GM13977 (cell line): Measurements from ENCODE around the gene BCL2L1.
"Not testable (repeated sequence)": the region's sequence is repeated elsewhere in the genome, so short reads cannot be mapped to it uniquely, and the experiment has no call there.

Source experiments
- DNase-seq: peaks from one replicate; pipeline ENCODE4 v3.0.0; 2012; ENCODE audit warnings: low spot score
- in situ Hi-C: fragments of 300-500 bp; cut with MboI; formaldehyde crosslinking; loops from one replicate; pipeline ENCODE4 v1.12.0; 2022; ENCODE audit warnings: low sequenced_read_pairs, low pct_unique_long_range_greater_than_20kb, mixed read lengths, inconsistent platforms; ENCODE audit not compliant: unreplicated experiment
- TF ChIP-seq, protein P1 (sequence below): IDR thresholded peaks from 2 replicates; pipeline ENCODE4 v1.5.1; 2012; ENCODE audit warnings: mild to moderate bottlenecking, control low read depth; ENCODE audit not compliant: insufficient read depth; ENCODE audit errors: extremely low read depth, missing control alignments

Gene BCL2L1

DNA sequence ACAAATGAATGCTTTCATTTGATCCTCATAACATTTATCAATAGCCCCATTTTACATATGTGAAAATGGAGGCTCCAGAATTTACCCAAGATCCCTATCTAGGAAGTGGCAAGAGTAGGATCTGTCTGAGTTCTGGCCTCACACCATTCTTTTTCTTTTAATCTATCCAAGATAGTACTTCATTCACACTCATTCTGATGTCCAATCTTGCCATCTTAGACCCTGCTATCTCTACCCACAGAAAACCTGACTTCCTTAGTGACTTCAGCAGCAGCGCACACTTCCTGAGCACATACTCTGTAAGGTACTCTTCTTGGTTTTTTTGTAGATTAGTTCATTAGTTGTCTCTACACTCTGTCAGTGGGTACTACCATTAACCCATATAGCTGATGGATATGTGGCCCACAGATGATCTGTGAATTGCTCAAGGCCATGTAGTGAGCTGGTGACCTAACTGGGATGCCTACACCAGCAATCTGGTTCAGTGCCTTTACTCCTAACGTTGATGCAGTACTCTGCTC, 48.7 kb downstream of the BCL2L1 start:
- TF ChIP-seq, protein P1, sequence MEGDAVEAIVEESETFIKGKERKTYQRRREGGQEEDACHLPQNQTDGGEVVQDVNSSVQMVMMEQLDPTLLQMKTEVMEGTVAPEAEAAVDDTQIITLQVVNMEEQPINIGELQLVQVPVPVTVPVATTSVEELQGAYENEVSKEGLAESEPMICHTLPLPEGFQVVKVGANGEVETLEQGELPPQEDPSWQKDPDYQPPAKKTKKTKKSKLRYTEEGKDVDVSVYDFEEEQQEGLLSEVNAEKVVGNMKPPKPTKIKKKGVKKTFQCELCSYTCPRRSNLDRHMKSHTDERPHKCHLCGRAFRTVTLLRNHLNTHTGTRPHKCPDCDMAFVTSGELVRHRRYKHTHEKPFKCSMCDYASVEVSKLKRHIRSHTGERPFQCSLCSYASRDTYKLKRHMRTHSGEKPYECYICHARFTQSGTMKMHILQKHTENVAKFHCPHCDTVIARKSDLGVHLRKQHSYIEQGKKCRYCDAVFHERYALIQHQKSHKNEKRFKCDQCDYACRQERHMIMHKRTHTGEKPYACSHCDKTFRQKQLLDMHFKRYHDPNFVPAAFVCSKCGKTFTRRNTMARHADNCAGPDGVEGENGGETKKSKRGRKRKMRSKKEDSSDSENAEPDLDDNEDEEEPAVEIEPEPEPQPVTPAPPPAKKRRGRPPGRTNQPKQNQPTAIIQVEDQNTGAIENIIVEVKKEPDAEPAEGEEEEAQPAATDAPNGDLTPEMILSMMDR: no peak
- DNase-seq: no peak
- in situ Hi-C loops: no loop called here

DNA sequence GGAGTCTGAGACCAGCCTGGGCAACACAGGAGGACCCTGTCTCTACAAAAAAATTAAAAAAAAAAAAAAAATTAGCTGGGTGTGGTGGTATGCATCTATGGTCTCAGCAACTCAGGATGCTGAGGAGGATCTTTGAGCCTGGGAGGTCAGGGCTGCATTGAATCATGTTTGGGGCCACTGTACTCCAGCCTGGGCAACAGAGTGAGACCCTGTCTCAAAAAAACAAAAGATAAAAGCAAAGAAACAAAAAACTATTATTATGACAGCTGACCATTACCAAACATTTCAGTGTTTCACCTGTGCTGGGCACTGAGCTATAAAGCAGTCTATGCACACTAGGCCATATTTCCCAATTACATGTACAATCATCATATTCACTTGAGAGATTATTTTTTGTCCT, 49.2 kb downstream of the BCL2L1 start:
- TF ChIP-seq, protein P1: no peak
- in situ Hi-C loops: no loop called here
- no peak for DNase-seq

DNA sequence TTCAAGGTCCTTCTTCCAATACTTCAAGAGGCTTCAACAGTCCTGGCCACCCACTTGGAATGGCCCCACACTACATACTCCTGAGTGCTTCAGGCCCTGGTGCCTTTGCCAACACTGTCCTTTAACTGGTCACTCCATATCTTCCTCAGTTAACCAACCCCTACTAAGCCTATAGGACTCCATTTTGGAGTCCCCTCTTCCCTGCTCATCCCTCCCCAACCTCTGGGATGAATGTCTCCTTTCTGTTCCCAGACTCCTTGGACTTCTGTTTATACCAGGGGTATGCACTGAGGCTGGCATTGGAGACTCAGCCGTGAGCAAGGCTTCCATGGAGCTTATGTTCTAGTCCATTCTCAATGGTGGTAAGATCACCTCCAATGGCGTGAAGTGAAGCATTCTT, 51.3 kb downstream of the BCL2L1 start:
- TF ChIP-seq, protein P1: no peak
- in situ Hi-C loops: no loop called here
- DNase-seq: no peak

DNA sequence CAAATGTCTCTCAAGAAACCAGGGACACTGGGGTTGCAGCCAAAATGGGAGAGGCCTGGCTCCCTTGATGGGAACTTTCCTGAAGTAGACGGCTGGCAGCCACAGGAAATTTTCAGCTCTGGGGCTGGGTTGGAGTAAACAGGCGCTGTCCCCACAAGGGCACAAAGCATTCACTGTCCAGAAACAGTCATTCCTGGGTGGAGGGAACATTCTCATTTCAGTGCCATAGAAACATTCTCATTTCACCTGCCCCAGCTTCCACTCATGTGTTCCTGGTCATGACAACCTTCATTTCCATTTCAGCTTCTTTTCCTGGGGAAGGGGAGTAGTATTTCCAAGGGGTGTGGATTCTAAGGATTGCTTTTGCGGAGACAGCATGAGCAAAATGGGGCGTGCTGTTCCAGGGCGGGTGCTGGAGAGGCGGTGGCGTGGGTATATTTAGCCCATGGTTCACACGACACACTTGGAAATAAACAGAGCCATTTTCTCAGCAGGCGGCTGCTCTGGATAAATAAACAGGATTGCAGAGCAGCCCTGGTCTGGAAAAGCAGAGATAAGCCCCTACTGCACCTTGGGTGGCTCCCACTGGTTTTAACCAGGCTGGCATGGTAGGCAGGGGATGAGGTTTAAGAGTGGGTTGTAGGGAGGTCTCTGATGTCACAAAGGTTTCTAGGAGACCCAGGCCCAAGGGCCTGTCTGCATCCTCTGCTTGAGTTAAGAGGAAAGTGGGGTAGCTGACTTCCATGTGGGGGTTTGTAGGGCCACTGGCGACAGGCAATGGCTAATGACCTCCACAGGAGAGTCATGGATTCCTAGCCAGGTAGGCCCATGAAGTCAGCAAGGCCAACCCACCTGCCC, 52.1 kb downstream of the BCL2L1 start:
- TF ChIP-seq, protein P1: no peak
- DNase-seq: no peak
- in situ Hi-C loops: no loop called here

DNA sequence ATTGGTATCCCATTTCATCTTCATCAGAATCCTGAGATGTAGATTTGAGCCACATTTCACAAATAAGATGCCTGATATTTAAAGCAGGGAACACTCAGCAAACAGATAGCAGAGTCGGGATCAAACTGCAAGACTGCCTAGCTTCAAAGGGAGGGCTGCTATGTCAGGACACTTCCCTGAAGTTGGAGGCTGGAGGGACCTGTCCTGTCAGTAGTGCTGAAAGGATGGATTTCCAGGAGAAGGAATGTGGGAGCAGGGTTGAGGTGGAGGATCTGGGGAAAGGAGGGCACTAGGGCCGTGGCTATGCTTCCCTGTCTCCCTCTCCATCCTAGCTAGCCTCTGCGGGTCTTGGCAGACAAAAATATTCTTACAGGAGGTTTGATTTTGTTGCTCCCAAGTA, 52.8 kb downstream of the BCL2L1 start:
- no peak for DNase-seq
- TF ChIP-seq, protein P1: no peak
- in situ Hi-C loops: loop anchor here (10.0 kb wide), 1 partner anchor 55 kb away; the partner anchor contains the start of gene BCL2L1

DNA sequence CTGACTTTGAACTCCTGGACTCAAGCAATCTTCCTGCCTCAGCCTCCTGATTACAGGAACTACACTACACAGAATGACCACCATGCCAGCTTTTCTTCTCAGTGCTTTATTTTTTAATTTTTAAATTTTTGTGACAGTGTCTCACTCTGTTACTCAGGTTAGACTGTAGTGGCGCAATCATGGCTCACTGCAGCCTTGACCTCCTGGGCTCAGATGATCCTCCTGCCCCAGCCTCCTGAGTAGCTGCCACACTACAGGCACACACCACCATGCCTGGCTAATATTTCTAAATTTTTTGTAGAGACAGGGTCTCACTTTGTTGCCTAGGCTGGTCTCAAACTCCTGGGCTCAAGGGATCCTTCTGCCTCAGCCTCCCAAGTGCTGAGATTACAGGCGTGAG, 53.7 kb downstream of the BCL2L1 start:
- not testable (repeated sequence) for DNase-seq
- in situ Hi-C loops: loop anchor here (10.0 kb wide), 1 partner anchor 56 kb away; the partner anchor contains the start of gene BCL2L1
